NCI-H1436 (cell line): Measurements from ENCODE around the gene CTAGE9.

Experiments used
- DNase-seq: peaks from one replicate; lab custom pipeline; 2025; lab: John Stamatoyannopoulos, UW

Gene CTAGE9

GRCh38 chr6:131669891-131670290 lies 40.9 kb downstream of the CTAGE9 start:
- DNase-seq = no peak

- no peak for DNase-seq
Measured at GRCh38 chr6:131663578-131664165, 47.1 kb downstream of the CTAGE9 start.

GRCh38 chr6:131660195-131660594 lies 50.6 kb downstream of the CTAGE9 start:
- DNase-seq = no peak
